ENCODE data around the gene OGFOD3.

DNA sequence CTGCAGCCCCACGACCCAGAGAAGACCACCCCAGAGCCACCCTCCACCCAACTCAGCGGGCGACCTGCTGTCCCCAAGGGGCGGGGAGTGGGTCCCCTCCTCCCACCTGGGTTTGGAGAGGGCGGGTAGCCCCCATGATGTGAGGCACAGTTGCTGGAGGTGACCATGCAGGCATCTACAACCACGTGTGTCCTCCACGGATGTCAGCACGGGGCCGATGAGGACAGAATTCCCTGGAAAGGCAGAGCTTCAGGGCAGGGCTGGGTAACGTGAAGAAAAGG, 39.7 kb downstream of the OGFOD3 start:
- TF ChIP-seq, protein P1, sequence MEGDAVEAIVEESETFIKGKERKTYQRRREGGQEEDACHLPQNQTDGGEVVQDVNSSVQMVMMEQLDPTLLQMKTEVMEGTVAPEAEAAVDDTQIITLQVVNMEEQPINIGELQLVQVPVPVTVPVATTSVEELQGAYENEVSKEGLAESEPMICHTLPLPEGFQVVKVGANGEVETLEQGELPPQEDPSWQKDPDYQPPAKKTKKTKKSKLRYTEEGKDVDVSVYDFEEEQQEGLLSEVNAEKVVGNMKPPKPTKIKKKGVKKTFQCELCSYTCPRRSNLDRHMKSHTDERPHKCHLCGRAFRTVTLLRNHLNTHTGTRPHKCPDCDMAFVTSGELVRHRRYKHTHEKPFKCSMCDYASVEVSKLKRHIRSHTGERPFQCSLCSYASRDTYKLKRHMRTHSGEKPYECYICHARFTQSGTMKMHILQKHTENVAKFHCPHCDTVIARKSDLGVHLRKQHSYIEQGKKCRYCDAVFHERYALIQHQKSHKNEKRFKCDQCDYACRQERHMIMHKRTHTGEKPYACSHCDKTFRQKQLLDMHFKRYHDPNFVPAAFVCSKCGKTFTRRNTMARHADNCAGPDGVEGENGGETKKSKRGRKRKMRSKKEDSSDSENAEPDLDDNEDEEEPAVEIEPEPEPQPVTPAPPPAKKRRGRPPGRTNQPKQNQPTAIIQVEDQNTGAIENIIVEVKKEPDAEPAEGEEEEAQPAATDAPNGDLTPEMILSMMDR (IDR thresholded peaks at IDR 0.05; ENCODE audit: low read depth, low read length), result no peak
- no peak for TF ChIP-seq POLR2A (IDR thresholded peaks at IDR 0.05; ENCODE audit: extremely low read depth, insufficient read length)
